Vagina (tissue), 2 donors: ENCODE results near the gene DDI2.

Experiments
- POLR2AphosphoS5 ChIP-seq, 2 donors: sonication (generic); formaldehyde crosslinking; IDR thresholded peaks; one replicate each; pipeline ENCODE4 v1.9.0; 2017; ENCODE audit warnings: antibody characterized with exemption in 2 of 2, mild to moderate bottlenecking in 2 of 2, low read depth in 1 of 2; ENCODE audit not compliant: insufficient read depth in 1 of 2
- TF ChIP-seq, protein P1 (sequence below), 3 experiments: fragments of 450-650 bp in 2 of 3; fragments of 200-600 bp in 1 of 3; sonication (generic) in 1 of 3; IDR thresholded peaks; one replicate each; pipeline ENCODE4 v1.5.1; 2017 to 2019; ENCODE audit warnings: antibody characterized with exemption in 3 of 3, mild to moderate bottlenecking in 2 of 3, moderate library complexity in 2 of 3

DNA sequence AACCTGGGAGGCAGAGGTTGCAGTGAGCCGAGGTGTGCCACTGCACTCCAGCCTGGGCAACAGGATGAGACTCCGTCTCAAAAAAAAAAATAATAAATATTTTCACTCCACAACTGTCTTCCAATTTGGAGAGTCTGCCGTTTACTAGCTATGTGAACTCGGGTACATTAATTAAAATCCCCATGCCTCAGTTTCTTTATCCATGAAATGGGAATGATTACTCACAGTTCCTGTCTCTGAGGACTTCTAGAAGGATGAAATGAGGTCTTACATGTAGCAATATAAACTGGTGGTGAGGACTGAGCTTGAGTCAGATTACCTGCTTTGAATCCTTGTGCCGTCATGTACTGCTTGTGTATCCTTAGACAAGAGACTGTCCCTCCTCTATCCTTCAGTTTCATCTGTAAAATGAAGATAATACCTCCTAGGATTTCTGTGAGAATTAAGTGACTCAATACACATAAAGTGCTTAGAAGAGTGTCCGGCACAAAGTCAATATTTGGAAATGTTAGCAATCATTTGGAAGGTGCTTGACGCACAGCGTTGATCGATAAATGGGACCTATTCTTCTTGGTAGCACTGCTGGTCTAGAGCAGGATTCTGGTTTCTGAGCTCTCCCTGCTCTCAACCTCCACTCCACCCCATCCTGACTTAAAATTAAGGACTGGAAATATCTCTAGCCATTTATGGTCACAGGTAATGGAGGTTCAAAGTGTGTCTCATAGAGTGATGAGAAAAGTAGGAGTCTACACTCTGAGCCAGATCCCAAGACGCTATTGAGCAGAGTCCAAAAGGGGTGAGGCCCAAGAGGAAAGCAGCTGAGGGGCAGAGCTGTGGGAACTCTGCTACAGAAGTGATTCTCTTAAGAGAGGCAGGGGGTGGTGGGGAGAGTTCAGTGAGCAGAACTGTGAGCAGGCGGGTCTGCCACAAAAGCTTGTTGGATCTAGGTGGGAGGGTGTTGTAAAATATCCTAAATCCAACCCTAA lies 11.6 kb upstream of the DDI2 start:
- TF ChIP-seq, protein P1, sequence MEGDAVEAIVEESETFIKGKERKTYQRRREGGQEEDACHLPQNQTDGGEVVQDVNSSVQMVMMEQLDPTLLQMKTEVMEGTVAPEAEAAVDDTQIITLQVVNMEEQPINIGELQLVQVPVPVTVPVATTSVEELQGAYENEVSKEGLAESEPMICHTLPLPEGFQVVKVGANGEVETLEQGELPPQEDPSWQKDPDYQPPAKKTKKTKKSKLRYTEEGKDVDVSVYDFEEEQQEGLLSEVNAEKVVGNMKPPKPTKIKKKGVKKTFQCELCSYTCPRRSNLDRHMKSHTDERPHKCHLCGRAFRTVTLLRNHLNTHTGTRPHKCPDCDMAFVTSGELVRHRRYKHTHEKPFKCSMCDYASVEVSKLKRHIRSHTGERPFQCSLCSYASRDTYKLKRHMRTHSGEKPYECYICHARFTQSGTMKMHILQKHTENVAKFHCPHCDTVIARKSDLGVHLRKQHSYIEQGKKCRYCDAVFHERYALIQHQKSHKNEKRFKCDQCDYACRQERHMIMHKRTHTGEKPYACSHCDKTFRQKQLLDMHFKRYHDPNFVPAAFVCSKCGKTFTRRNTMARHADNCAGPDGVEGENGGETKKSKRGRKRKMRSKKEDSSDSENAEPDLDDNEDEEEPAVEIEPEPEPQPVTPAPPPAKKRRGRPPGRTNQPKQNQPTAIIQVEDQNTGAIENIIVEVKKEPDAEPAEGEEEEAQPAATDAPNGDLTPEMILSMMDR (IDR thresholded peaks at IDR 0.05), result no peak
- no peak for TF ChIP-seq POLR2AphosphoS5 (IDR thresholded peaks at IDR 0.05; ENCODE audit: insufficient read depth in 1 of 2, low read depth in 1 of 2)
